ENCODE results near the gene TIGD4. TPM values are rescaled to one million over a fixed set of nuclear protein-coding genes. Genes with fewer than 3 reads are reported as not detected.
A peak's percentile ranks its signal among the peaks of the same experiment; 100 is the strongest.

The TIGD4 gene
- total and polyA plus RNA-seq, 4 donors: 0.02 to 0.42 (median 0.23) TPM

DNA sequence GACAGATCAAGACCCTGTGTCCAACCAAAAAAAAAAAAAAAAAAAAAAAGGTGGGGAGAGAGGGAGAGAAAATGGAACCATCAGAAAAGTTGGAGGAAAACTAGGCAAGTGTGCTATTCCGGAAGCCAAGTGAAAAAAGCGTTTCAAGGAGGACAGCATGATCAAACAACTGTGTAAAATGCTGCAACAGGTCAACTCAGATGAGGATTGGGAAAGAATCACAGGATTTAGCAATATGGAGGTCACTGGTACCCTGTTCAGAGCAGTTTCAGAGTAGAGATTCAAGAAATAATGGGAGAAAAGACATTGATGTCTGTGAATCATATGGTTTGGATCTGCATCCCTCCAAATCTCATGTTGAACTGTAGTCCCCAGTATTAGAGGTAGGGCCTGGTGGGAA is 47.5 kb downstream of the TIGD4 start:
- TF ChIP-seq, protein P1, sequence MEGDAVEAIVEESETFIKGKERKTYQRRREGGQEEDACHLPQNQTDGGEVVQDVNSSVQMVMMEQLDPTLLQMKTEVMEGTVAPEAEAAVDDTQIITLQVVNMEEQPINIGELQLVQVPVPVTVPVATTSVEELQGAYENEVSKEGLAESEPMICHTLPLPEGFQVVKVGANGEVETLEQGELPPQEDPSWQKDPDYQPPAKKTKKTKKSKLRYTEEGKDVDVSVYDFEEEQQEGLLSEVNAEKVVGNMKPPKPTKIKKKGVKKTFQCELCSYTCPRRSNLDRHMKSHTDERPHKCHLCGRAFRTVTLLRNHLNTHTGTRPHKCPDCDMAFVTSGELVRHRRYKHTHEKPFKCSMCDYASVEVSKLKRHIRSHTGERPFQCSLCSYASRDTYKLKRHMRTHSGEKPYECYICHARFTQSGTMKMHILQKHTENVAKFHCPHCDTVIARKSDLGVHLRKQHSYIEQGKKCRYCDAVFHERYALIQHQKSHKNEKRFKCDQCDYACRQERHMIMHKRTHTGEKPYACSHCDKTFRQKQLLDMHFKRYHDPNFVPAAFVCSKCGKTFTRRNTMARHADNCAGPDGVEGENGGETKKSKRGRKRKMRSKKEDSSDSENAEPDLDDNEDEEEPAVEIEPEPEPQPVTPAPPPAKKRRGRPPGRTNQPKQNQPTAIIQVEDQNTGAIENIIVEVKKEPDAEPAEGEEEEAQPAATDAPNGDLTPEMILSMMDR (IDR thresholded peaks at IDR 0.05; ENCODE audit: low read depth, low read length, missing input control): no peak
- TF ChIP-seq HNF4A (conservative IDR thresholded peaks at IDR 0.05) (peak; percentile 9 to 41), SP1 (IDR thresholded peaks at IDR 0.05) (no peak), FOXA2 (IDR thresholded peaks at IDR 0.05) (no peak), TAF1 (conservative IDR thresholded peaks at IDR 0.05) (no peak), HNF4G (IDR thresholded peaks at IDR 0.05) (no peak), JUND (IDR thresholded peaks at IDR 0.05) (no peak), NR2F2 (IDR thresholded peaks at IDR 0.05) (no peak), GABPA (IDR thresholded peaks at IDR 0.05 in 1 of 2, conservative IDR thresholded peaks at IDR 0.05 in 1 of 2) (no peak), RXRA (IDR thresholded peaks at IDR 0.05) (peak; percentile 4 to 51), YY1 (IDR thresholded peaks at IDR 0.05) (no peak), FOXA1 (IDR thresholded peaks at IDR 0.05) (no peak), RAD21 (IDR thresholded peaks at IDR 0.05) (peak in 1 of 2 donors; percentile 20), EGR1 (IDR thresholded peaks at IDR 0.05; ENCODE audit: low read depth in 2 of 2) (no peak)
- TF ChIP-seq, protein P2, sequence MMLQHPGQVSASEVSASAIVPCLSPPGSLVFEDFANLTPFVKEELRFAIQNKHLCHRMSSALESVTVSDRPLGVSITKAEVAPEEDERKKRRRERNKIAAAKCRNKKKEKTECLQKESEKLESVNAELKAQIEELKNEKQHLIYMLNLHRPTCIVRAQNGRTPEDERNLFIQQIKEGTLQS (IDR thresholded peaks at IDR 0.05): no peak
- TF ChIP-seq, protein P3, sequence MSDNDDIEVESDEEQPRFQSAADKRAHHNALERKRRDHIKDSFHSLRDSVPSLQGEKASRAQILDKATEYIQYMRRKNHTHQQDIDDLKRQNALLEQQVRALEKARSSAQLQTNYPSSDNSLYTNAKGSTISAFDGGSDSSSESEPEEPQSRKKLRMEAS (IDR thresholded peaks at IDR 0.05): no peak
- TF ChIP-seq, protein P4, sequence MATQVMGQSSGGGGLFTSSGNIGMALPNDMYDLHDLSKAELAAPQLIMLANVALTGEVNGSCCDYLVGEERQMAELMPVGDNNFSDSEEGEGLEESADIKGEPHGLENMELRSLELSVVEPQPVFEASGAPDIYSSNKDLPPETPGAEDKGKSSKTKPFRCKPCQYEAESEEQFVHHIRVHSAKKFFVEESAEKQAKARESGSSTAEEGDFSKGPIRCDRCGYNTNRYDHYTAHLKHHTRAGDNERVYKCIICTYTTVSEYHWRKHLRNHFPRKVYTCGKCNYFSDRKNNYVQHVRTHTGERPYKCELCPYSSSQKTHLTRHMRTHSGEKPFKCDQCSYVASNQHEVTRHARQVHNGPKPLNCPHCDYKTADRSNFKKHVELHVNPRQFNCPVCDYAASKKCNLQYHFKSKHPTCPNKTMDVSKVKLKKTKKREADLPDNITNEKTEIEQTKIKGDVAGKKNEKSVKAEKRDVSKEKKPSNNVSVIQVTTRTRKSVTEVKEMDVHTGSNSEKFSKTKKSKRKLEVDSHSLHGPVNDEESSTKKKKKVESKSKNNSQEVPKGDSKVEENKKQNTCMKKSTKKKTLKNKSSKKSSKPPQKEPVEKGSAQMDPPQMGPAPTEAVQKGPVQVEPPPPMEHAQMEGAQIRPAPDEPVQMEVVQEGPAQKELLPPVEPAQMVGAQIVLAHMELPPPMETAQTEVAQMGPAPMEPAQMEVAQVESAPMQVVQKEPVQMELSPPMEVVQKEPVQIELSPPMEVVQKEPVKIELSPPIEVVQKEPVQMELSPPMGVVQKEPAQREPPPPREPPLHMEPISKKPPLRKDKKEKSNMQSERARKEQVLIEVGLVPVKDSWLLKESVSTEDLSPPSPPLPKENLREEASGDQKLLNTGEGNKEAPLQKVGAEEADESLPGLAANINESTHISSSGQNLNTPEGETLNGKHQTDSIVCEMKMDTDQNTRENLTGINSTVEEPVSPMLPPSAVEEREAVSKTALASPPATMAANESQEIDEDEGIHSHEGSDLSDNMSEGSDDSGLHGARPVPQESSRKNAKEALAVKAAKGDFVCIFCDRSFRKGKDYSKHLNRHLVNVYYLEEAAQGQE (IDR thresholded peaks at IDR 0.05): no peak
- TF ChIP-seq, protein P5, sequence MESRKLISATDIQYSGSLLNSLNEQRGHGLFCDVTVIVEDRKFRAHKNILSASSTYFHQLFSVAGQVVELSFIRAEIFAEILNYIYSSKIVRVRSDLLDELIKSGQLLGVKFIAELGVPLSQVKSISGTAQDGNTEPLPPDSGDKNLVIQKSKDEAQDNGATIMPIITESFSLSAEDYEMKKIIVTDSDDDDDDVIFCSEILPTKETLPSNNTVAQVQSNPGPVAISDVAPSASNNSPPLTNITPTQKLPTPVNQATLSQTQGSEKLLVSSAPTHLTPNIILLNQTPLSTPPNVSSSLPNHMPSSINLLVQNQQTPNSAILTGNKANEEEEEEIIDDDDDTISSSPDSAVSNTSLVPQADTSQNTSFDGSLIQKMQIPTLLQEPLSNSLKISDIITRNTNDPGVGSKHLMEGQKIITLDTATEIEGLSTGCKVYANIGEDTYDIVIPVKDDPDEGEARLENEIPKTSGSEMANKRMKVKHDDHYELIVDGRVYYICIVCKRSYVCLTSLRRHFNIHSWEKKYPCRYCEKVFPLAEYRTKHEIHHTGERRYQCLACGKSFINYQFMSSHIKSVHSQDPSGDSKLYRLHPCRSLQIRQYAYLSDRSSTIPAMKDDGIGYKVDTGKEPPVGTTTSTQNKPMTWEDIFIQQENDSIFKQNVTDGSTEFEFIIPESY (IDR thresholded peaks at IDR 0.05): no peak
- H3K4me1 ChIP-seq (ENCODE audit: control insufficient read depth in 4 of 4, insufficient read depth in 4 of 4, low read length in 3 of 4): peaks cover 0 to 2% (median 0%) of the 10 kb centered on the region in 4 donors
- H3K36me3 ChIP-seq (ENCODE audit: control insufficient read depth in 4 of 4, insufficient read depth in 3 of 4, low read depth in 1 of 4, low read length in 3 of 4): no peaks in the 10 kb centered on the region
- H3K9me3 ChIP-seq (ENCODE audit: control insufficient read depth in 4 of 4, low read length in 3 of 4): no peaks in the 10 kb centered on the region
- H3K27ac ChIP-seq (ENCODE audit: low read depth in 1 of 2, low read length in 2 of 2): no peak overlapping the region
- no peak overlapping the region for H3K4me3 ChIP-seq (ENCODE audit: low read depth in 1 of 3, low read length in 3 of 3)
- H3K27me3 ChIP-seq (ENCODE audit: control insufficient read depth in 4 of 4, insufficient read depth in 4 of 4, low read length in 3 of 4): no peaks in the 10 kb centered on the region
- DNase-seq (ENCODE audit: low spot score): no peak
- WGBS: 54% methylated on average over 2 of the region's 2 CpGs
- H3K9ac ChIP-seq (ENCODE audit: low read depth in 1 of 2, low read length in 2 of 2): no peak overlapping the region
